Measurements from ENCODE around the gene GRID2.

GRCh38 chr4:93334003-93334402 lies 1030.2 kb downstream of the GRID2 start:
- TF ChIP-seq SREBF2 (CRISPR knock-in tag; IDR thresholded peaks at IDR 0.05), result no peak
- no peak for TF ChIP-seq ATF7 (IDR thresholded peaks at IDR 0.05)
- TF ChIP-seq ZFP36 (IDR thresholded peaks at IDR 0.05; ENCODE audit: low read depth, low read length, partially characterized antibody), result no peak
- no peak for TF ChIP-seq EZH2 (IDR thresholded peaks at IDR 0.05; ENCODE audit: borderline replicate concordance, low read depth, low read length)
- no peak for TF ChIP-seq ZFP30 (CRISPR knock-in tag; IDR thresholded peaks at IDR 0.05; ENCODE audit: borderline replicate concordance)
